Effector memory CD8-positive, alpha-beta T cell (primary cell): ENCODE measurements around the gene OR2AE1.

Source experiments
- ATAC-seq: fragments of 150-1000 bp; cut with Tn5 transposase; replicated peaks from 2 replicates; pipeline ENCODE4 v1.10.0; 2021; ENCODE audit warnings: mild to moderate bottlenecking, moderate library complexity
- DNase-seq, 3 experiments: peaks; one replicate each; pipeline ENCODE4 v3.0.0; 2021
- H3K27ac Mint-ChIP-seq, 2 donors: one replicate each; pipeline ENCODE4 v1.8.0; 2022; ENCODE audit warnings: mild to moderate bottlenecking in 2 of 2, mixed read lengths in 2 of 2, moderate library complexity in 2 of 2
- H3K27me3 Mint-ChIP-seq, 2 donors: one replicate each; pipeline ENCODE4 v1.8.0; 2022; ENCODE audit warnings: mixed read lengths in 2 of 2
- H3K36me3 Mint-ChIP-seq: one replicate; pipeline ENCODE4 v1.8.0; 2022; ENCODE audit warnings: mild to moderate bottlenecking, moderate library complexity, mixed read lengths; ENCODE audit not compliant: insufficient read depth
- H3K4me1 Mint-ChIP-seq, 2 donors: one replicate each; pipeline ENCODE4 v1.8.0; 2022; ENCODE audit warnings: low read depth in 2 of 2, mixed read lengths in 2 of 2
- H3K4me3 Mint-ChIP-seq, 2 donors: one replicate each; pipeline ENCODE4 v1.8.0; 2022; ENCODE audit warnings: mild to moderate bottlenecking in 2 of 2, mixed read lengths in 2 of 2, moderate library complexity in 2 of 2
- H3K9me3 Mint-ChIP-seq, 2 donors: one replicate each; pipeline ENCODE4 v1.8.0; 2022; ENCODE audit warnings: mixed read lengths in 2 of 2

The OR2AE1 gene

GRCh38 chr7:99842926-99843325 lies 33.9 kb downstream of the OR2AE1 start:
- no peak for ATAC-seq
- H3K27me3 Mint-ChIP-seq: peaks cover 29 to 37% of the 10 kb centered on the region in 2 donors
- H3K4me3 Mint-ChIP-seq: no peak overlapping the region
- H3K4me1 Mint-ChIP-seq: peaks cover 0 to 1% of the 10 kb centered on the region in 2 donors
- H3K9me3 Mint-ChIP-seq: no peaks in the 10 kb centered on the region
- no peaks in the 10 kb centered on the region for H3K36me3 Mint-ChIP-seq
- DNase-seq: no peak
- H3K27ac Mint-ChIP-seq: no peak overlapping the region

DNA sequence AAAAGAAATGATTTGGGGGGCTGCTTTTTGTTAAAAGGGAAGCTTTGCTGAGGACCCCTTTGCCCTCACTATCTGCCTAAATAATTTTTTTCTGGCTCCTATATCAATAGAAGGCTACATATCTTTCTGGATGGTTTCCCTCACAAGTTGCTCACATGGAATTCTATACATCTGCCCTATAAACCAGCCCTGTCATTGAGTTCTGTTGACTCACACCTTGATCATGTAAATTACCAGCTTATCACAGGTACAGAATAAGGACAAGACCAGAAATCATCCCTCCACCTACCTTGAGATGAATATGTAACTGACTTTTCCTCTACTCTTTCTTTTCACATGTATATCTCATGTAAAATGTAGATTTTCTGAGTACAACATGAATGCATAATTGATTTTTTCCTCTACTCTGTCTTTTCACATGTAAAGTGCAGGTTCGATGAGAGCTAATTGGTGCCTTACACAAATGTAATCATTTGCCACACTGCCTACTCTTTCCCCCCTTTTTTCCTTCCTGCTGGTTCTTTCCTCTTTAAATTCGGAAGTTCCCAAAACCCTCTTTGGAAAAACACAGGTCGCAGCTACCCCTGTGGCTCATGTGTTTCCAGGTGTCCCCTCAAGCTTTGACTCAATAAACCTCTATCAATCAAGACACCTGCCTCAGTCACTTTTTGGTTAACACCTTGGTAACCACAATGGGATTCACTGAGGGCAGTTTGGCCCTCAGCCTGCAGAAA lies 36.5 kb downstream of the OR2AE1 start:
- no peaks in the 10 kb centered on the region for H3K9me3 Mint-ChIP-seq
- H3K4me3 Mint-ChIP-seq: no peak overlapping the region
- H3K27ac Mint-ChIP-seq: no peak overlapping the region
- peaks cover 7 to 12% of the 10 kb centered on the region in 2 donors for H3K27me3 Mint-ChIP-seq
- ATAC-seq (no peak), DNase-seq (no peak)
- H3K4me1 Mint-ChIP-seq: peaks cover 0 to 4% of the 10 kb centered on the region in 2 donors
- H3K36me3 Mint-ChIP-seq: no peaks in the 10 kb centered on the region

DNA sequence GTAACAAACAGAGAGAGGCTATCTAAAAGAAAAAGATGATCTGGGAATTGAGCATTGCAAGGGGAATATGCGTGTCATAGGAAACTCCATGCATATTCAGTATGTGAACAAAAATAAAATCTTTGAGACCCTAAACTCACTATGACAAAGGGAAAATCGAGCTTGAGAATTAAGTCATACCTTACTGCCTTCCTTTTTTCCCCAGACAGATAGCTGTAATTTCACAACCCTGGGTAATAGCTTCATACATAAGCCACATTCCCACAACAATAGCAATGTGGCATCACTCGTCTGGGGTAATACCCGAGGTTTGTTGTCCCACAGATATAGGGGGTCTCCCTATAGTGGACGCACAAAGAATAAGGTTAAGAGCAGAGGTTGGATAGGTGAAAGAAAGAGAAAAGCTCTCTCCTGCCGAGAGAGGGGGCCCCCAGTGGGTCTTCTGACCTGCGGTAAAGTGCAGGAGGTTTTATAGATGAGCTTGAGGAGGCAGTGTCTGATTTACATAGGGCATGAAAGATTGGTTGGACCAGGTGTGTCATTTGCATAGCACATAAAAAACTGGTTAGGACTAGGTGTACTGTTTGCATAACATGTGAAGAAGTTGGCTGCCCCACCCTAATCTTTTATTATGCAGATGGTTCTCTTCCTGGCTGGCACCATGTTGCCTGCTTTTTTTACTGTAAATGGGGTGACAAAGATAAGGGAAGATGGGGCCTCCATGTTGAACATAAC lies 37.4 kb downstream of the OR2AE1 start:
- no peak for DNase-seq
- H3K36me3 Mint-ChIP-seq: no peaks in the 10 kb centered on the region
- H3K4me3 Mint-ChIP-seq: no peak overlapping the region
- no peak for ATAC-seq
- H3K27ac Mint-ChIP-seq: no peak overlapping the region
- no peaks in the 10 kb centered on the region for H3K9me3 Mint-ChIP-seq
- peaks cover 0 to 4% of the 10 kb centered on the region in 2 donors for H3K4me1 Mint-ChIP-seq
- H3K27me3 Mint-ChIP-seq: peaks cover 8 to 12% of the 10 kb centered on the region in 2 donors

GRCh38 chr7:99837649-99838361 lies 39.0 kb downstream of the OR2AE1 start:
- Mint-ChIP-seq H3K36me3 (no peaks in the 10 kb centered on the region), H3K4me1 (peaks cover 0 to 4% of the 10 kb centered on the region in 2 donors), H3K27ac (peak overlapping the region in 1 of 2 donors; percentile 25), H3K27me3 (peaks cover 19 to 21% of the 10 kb centered on the region in 2 donors), H3K4me3 (no peak overlapping the region), H3K9me3 (no peaks in the 10 kb centered on the region)
- ATAC-seq (no peak), DNase-seq (no peak)

- Mint-ChIP-seq H3K27me3 (peaks cover 26 to 32% of the 10 kb centered on the region in 2 donors), H3K4me3 (no peak overlapping the region), H3K9me3 (no peaks in the 10 kb centered on the region), H3K4me1 (peaks cover 0 to 4% of the 10 kb centered on the region in 2 donors), H3K36me3 (no peaks in the 10 kb centered on the region), H3K27ac (no peak overlapping the region)
- DNase-seq: no peak
- no peak for ATAC-seq
Measured at GRCh38 chr7:99835189-99835588, 41.6 kb downstream of the OR2AE1 start.

GRCh38 chr7:99834382-99834781 lies 42.5 kb downstream of the OR2AE1 start:
- no peak for DNase-seq
- ATAC-seq: no peak
- peaks cover 0 to 4% of the 10 kb centered on the region in 2 donors for H3K4me1 Mint-ChIP-seq
- no peak overlapping the region for H3K4me3 Mint-ChIP-seq
- H3K9me3 Mint-ChIP-seq: no peaks in the 10 kb centered on the region
- no peaks in the 10 kb centered on the region for H3K36me3 Mint-ChIP-seq
- H3K27ac Mint-ChIP-seq: no peak overlapping the region
- H3K27me3 Mint-ChIP-seq: peaks cover 22 to 32% of the 10 kb centered on the region in 2 donors

- H3K36me3 Mint-ChIP-seq: no peaks in the 10 kb centered on the region
- DNase-seq (no peak), ATAC-seq (no peak)
- H3K27ac Mint-ChIP-seq: no peak overlapping the region
- H3K27me3 Mint-ChIP-seq: peaks cover 26% of the 10 kb centered on the region in 2 donors
- H3K4me1 Mint-ChIP-seq: peaks cover 0 to 4% of the 10 kb centered on the region in 2 donors
- H3K4me3 Mint-ChIP-seq: no peak overlapping the region
- H3K9me3 Mint-ChIP-seq: no peaks in the 10 kb centered on the region
Measured at GRCh38 chr7:99833289-99833877, 43.5 kb downstream of the OR2AE1 start.

DNA sequence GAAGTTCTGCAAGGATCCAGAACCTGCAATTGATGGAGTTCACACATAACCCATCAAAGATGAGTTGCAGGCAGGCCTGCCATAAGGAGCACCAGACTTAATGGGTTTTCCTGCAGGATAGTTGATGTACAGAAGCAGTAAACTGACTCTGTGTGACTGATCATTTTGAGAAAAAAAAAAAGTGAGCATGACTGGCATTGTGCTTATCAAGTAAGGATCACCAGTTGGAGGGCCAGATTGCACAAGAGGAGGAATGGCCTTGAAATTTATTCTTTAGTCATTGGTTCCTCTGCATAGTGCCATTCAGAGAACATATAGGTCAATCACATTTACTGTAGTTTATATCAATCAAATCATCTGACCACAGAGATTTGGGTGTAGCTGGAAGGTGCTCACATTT lies 45.2 kb downstream of the OR2AE1 start:
- no peak overlapping the region for H3K27ac Mint-ChIP-seq
- H3K36me3 Mint-ChIP-seq: no peaks in the 10 kb centered on the region
- DNase-seq (no peak), ATAC-seq (no peak)
- H3K9me3 Mint-ChIP-seq: no peaks in the 10 kb centered on the region
- H3K4me3 Mint-ChIP-seq: no peak overlapping the region
- H3K4me1 Mint-ChIP-seq: no peaks in the 10 kb centered on the region
- H3K27me3 Mint-ChIP-seq: peaks cover 24 to 27% of the 10 kb centered on the region in 2 donors

- no peaks in the 10 kb centered on the region for H3K9me3 Mint-ChIP-seq
- no peak for DNase-seq
- ATAC-seq: no peak
- H3K36me3 Mint-ChIP-seq: no peaks in the 10 kb centered on the region
- peaks cover 27 to 28% of the 10 kb centered on the region in 2 donors for H3K27me3 Mint-ChIP-seq
- H3K27ac Mint-ChIP-seq: no peak overlapping the region
- H3K4me3 Mint-ChIP-seq: no peak overlapping the region
- no peaks in the 10 kb centered on the region for H3K4me1 Mint-ChIP-seq
Measured at GRCh38 chr7:99829524-99830160, 47.2 kb downstream of the OR2AE1 start.

DNA sequence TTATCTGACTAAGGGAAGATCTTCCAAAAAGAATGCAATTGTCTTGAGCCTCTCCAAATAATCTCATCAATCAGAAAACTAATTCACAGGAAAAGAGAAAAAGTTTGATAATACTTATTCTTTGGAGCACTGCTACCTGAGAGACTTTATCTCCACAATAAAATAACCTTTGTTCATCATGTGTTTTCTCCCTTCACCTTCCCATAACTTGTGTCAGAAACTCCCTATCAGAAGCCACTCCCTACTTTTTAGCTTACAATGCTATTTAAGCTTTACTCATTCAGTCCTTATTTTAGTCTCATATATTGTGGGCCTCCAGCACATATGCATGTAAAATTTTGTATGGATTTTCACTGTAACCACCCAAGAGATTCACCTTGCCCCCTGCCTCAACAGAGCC lies 48.0 kb downstream of the OR2AE1 start:
- Mint-ChIP-seq H3K36me3 (no peaks in the 10 kb centered on the region), H3K4me1 (no peaks in the 10 kb centered on the region), H3K27me3 (peaks cover 22 to 36% of the 10 kb centered on the region in 2 donors), H3K9me3 (no peaks in the 10 kb centered on the region), H3K4me3 (no peak overlapping the region), H3K27ac (no peak overlapping the region)
- DNase-seq: no peak
- ATAC-seq: no peak

DNA sequence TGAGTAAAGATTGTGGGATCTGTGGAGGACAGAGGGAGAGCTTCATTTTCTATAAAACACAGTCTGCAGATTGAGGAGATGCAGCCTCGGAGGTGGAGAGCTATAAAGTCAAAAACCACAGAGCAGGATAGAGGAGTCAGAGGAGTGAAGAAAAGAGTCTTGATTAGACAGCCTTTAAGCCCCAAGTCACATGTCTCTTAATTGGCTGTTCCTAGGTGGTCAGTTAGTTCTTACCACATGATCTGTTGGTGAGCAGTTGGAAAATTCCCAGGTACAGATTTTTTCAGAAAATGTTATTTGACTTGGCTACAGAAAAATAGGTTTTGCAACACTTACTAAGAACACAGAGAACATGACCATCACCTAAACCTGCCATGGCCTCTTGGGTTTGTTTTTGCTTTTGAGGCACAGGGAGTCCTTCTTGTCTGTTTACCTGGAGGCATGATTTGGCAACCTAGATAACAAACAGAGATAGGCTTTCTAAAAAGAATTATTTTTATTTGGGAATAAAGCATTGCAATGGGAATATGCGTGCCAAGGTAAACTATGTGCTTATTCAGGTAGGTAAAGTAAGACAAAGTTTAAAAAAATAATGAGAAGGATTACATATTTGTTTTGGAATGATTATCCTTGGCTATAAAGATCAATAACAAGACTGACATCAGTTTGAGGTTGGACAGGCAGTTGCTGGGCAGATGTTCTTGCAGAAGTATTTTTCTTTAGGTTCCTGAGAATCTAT lies 49.6 kb downstream of the OR2AE1 start:
- no peak for DNase-seq
- Mint-ChIP-seq H3K4me1 (no peaks in the 10 kb centered on the region), H3K36me3 (no peaks in the 10 kb centered on the region), H3K27me3 (peaks cover 13 to 31% of the 10 kb centered on the region in 2 donors), H3K4me3 (no peak overlapping the region), H3K9me3 (no peaks in the 10 kb centered on the region), H3K27ac (no peak overlapping the region)
- ATAC-seq: no peak
